Fibroblast of lung (primary cell): ENCODE results near the gene KLHL8. TPM values are rescaled to one million over a fixed set of nuclear protein-coding genes. Genes with fewer than 3 reads are reported as not detected.

Source experiments
- DNase-seq, 2 donors: peaks; one replicate each; pipeline versions ENCODE4 v3.0.0 to v3.0.0-alpha.2; 2010; ENCODE audit warnings: low read depth in 2 of 2
- H2AFZ ChIP-seq: 2 replicates; pipeline ENCODE4 v1.5.1; 2012; ENCODE audit warnings: low read length, control low read depth, inconsistent platforms
- H3K27ac ChIP-seq: 2 replicates; pipeline ENCODE4 v1.5.1; 2011; ENCODE audit warnings: low read length, control low read depth; ENCODE audit not compliant: insufficient read depth
- H3K27me3 ChIP-seq: 2 replicates; pipeline ENCODE4 v1.5.1; 2011; ENCODE audit warnings: mild to moderate bottlenecking, low read length; ENCODE audit not compliant: control insufficient read depth, insufficient read depth
- H3K36me3 ChIP-seq: 2 replicates; pipeline ENCODE4 v1.5.1; 2011; ENCODE audit warnings: low read length; ENCODE audit not compliant: control insufficient read depth, insufficient read depth
- H3K4me1 ChIP-seq: 2 replicates; pipeline ENCODE4 v1.5.1; 2011; ENCODE audit warnings: low read length; ENCODE audit not compliant: control insufficient read depth, insufficient read depth; ENCODE audit errors: extremely low read depth
- H3K4me2 ChIP-seq: 2 replicates; pipeline ENCODE4 v1.5.1; 2011; ENCODE audit warnings: low read length, control low read depth; ENCODE audit not compliant: insufficient read depth; ENCODE audit errors: extremely low read depth
- H3K4me3 ChIP-seq, 4 experiments: fragments of 200-600 bp in 1 of 4; sonication (generic) in 1 of 4; replicated peaks in 1 of 4; 2 replicates each; pipeline ENCODE4 v1.5.1; 2011 to 2016; ENCODE audit warnings: low read length in 4 of 4, low read depth in 3 of 4, mild to moderate bottlenecking in 3 of 4, control low read depth in 2 of 4, inconsistent platforms in 1 of 4, mixed read lengths in 1 of 4; ENCODE audit not compliant: insufficient read depth in 1 of 4; ENCODE audit errors: control extremely low read depth in 1 of 4
- H3K79me2 ChIP-seq: 2 replicates; pipeline ENCODE4 v1.5.1; 2012; ENCODE audit warnings: mild to moderate bottlenecking, low read length, inconsistent platforms; ENCODE audit not compliant: control insufficient read depth, insufficient read depth
- H3K9ac ChIP-seq: 2 replicates; pipeline ENCODE4 v1.5.1; 2011; ENCODE audit warnings: mild to moderate bottlenecking, low read length, control low read depth; ENCODE audit not compliant: insufficient read depth
- H3K9me3 ChIP-seq: 2 replicates; pipeline ENCODE4 v1.5.1; 2012; ENCODE audit warnings: low read depth, low read length; ENCODE audit not compliant: control insufficient read depth, insufficient read depth
- H4K20me1 ChIP-seq: 2 replicates; pipeline ENCODE4 v1.5.1; 2011; ENCODE audit warnings: low read length; ENCODE audit not compliant: control insufficient read depth, insufficient read depth; ENCODE audit errors: extremely low read depth
- CTCF ChIP-seq, 2 donors: IDR thresholded peaks in 1 of 2; conservative IDR thresholded peaks in 1 of 2; 1 replicate in 1 of 2; 2 replicates in 1 of 2; pipeline ENCODE4 v1.5.1; 2011 to 2012; ENCODE audit warnings: low read length in 2 of 2, control low read depth in 1 of 2, inconsistent platforms in 1 of 2, low read depth in 1 of 2, mild to moderate bottlenecking in 1 of 2
- EZH2 ChIP-seq: IDR thresholded peaks from 2 replicates; pipeline ENCODE4 v1.5.1; 2012; ENCODE audit warnings: low read length, control low read depth, mild to moderate bottlenecking; ENCODE audit errors: missing control alignments
- polyA plus RNA-seq, 2 donors: library from polyadenylated mRNA; depleted of rRNA in 1 of 2; stranded (reverse) in 1 of 2; unstranded in 1 of 2; fragments of >200 nt; gene quantifications; 2 replicates each; pipeline ENCODE4 v1.2.1, GENCODE V29; 2011 to 2012; ENCODE audit warnings: missing spikeins in 1 of 2
- total RNA-seq: library from RNA; depleted of rRNA; stranded (reverse); fragments of >200 nt; gene quantifications from 2 replicates; pipeline ENCODE4 v1.2.1, GENCODE V29; 2014

The KLHL8 gene
- total and polyA plus RNA-seq, 2 donors (not counting 1 experiment from before 2014, with no cell fraction given): 8.8 to 15.7 TPM

- Histone ChIP-seq H3K4me3 (no peak overlapping the region), H3K27me3 (no peaks in the 10 kb centered on the region), H3K79me2 (no peaks in the 10 kb centered on the region), H3K4me2 (no peak overlapping the region), H4K20me1 (no peaks in the 10 kb centered on the region), H2AFZ (no peak overlapping the region), H3K9me3 (no peaks in the 10 kb centered on the region), H3K36me3 (no peaks in the 10 kb centered on the region), H3K27ac (no peak overlapping the region), H3K4me1 (no peaks in the 10 kb centered on the region), H3K9ac (no peak overlapping the region)
- DNase-seq: no peak
- TF ChIP-seq CTCF (conservative IDR thresholded peaks at IDR 0.05 in 1 of 2, IDR thresholded peaks at IDR 0.05 in 1 of 2; ENCODE audit: low read depth in 1 of 2, low read length in 2 of 2) (no peak), EZH2 (no peak)
Observed at GRCh38 chr4:87174672-87175071, 45.7 kb downstream of the KLHL8 start.

- H3K4me1 ChIP-seq: no peaks in the 10 kb centered on the region
- no peaks in the 10 kb centered on the region for H3K36me3 ChIP-seq
- H3K4me3 ChIP-seq: no peak overlapping the region
- H3K79me2 ChIP-seq: no peaks in the 10 kb centered on the region
- DNase-seq: no peak
- no peak overlapping the region for H3K27ac ChIP-seq
- no peak overlapping the region for H3K9ac ChIP-seq
- H3K9me3 ChIP-seq: no peaks in the 10 kb centered on the region
- no peaks in the 10 kb centered on the region for H3K27me3 ChIP-seq
- no peak overlapping the region for H2AFZ ChIP-seq
- no peak overlapping the region for H3K4me2 ChIP-seq
- TF ChIP-seq CTCF (conservative IDR thresholded peaks at IDR 0.05 in 1 of 2, IDR thresholded peaks at IDR 0.05 in 1 of 2; ENCODE audit: low read depth in 1 of 2, low read length in 2 of 2): no peak
- no peak for TF ChIP-seq EZH2
- no peaks in the 10 kb centered on the region for H4K20me1 ChIP-seq
Observed at GRCh38 chr4:87171944-87172343, 48.5 kb downstream of the KLHL8 start.

- Histone ChIP-seq H3K9me3 (no peaks in the 10 kb centered on the region), H3K4me3 (no peak overlapping the region), H3K9ac (no peak overlapping the region), H3K27ac (no peak overlapping the region), H4K20me1 (no peaks in the 10 kb centered on the region), H3K27me3 (no peaks in the 10 kb centered on the region), H2AFZ (no peak overlapping the region), H3K4me2 (no peak overlapping the region), H3K79me2 (no peaks in the 10 kb centered on the region), H3K36me3 (no peaks in the 10 kb centered on the region), H3K4me1 (no peaks in the 10 kb centered on the region)
- DNase-seq: no peak
- TF ChIP-seq EZH2 (no peak), CTCF (conservative IDR thresholded peaks at IDR 0.05 in 1 of 2, IDR thresholded peaks at IDR 0.05 in 1 of 2; ENCODE audit: low read depth in 1 of 2, low read length in 2 of 2) (no peak)
Observed at GRCh38 chr4:87166296-87166854, 54.0 kb downstream of the KLHL8 start.
